ENCODE results near the gene ATP2B2.

DNA sequence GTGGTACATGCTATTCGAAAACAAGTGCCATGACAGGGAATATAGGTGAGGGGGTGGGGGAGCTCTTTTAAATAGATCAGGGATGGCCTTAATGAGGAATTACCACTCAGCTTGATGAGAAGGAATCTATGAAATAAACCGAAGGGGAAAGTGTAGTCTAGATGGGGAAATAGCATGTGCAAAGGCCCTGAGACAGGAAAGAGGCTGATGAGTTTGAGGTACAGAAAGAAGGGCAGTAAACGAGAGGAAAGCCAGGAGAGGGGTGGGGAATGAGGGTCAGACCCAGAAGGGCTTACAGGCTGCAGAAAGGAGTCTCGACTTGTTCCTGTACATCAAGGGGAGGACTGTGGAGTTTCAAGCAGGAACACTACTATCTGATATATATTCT lies 12.2 kb downstream of the ATP2B2 start:
- no peak for TF ChIP-seq CTCF (IDR thresholded peaks at IDR 0.05)
- no peak for TF ChIP-seq POLR2A (IDR thresholded peaks at IDR 0.05)

All from thyroid gland (tissue), 4 donors.